GM13977 (cell line): Measurements from ENCODE around the gene GALNT16.

Experiments
- DNase-seq: peaks from one replicate; pipeline ENCODE4 v3.0.0; 2012; ENCODE audit warnings: low spot score
- CTCF ChIP-seq: IDR thresholded peaks from 2 replicates; pipeline ENCODE4 v1.5.1; 2012; ENCODE audit warnings: mild to moderate bottlenecking, control low read depth; ENCODE audit not compliant: insufficient read depth; ENCODE audit errors: extremely low read depth, missing control alignments
- in situ Hi-C: fragments of 300-500 bp; cut with MboI; formaldehyde crosslinking; loops from one replicate; pipeline ENCODE4 v1.12.0; 2022; ENCODE audit warnings: low sequenced_read_pairs, low pct_unique_long_range_greater_than_20kb, mixed read lengths, inconsistent platforms; ENCODE audit not compliant: unreplicated experiment

GALNT16 gene

GRCh38 chr14:69319911-69320310 is 60.0 kb downstream of the GALNT16 start:
- in situ Hi-C loops: no loop called here
- no peak for DNase-seq
- TF ChIP-seq CTCF: no peak

GRCh38 chr14:69320581-69321365 is 60.8 kb downstream of the GALNT16 start:
- no peak for TF ChIP-seq CTCF
- in situ Hi-C loops: no loop called here
- DNase-seq: no peak

- DNase-seq: no peak
- in situ Hi-C loops: no loop called here
- TF ChIP-seq CTCF: no peak
These were observed 61.8 kb downstream of the GALNT16 start for GRCh38 chr14:69321601-69322330.

GRCh38 chr14:69323266-69323998 is 63.5 kb downstream of the GALNT16 start:
- DNase-seq: no peak
- TF ChIP-seq CTCF: no peak
- in situ Hi-C loops: no loop called here

GRCh38 chr14:69323999-69324282 is 64.0 kb downstream of the GALNT16 start:
- TF ChIP-seq CTCF: no peak
- no peak for DNase-seq
- in situ Hi-C loops: no loop called here

GRCh38 chr14:69324341-69324931 is 64.5 kb downstream of the GALNT16 start:
- in situ Hi-C loops: no loop called here
- no peak for TF ChIP-seq CTCF
- no peak for DNase-seq
